Kidney epithelial cell (primary cell): ENCODE measurements around the gene CCDC178. TPM values are rescaled to one million over a fixed set of nuclear protein-coding genes. Genes with fewer than 3 reads are reported as not detected.

Source experiments
- DNase-seq: peaks from one replicate; pipeline ENCODE4 v3.0.0-alpha.2; 2010; ENCODE audit warnings: low read depth
- H3K27me3 ChIP-seq: 2 replicates; pipeline ENCODE4 v1.6.0; 2011; ENCODE audit warnings: low read length; ENCODE audit not compliant: control insufficient read depth, insufficient read depth
- H3K36me3 ChIP-seq: 2 replicates; pipeline ENCODE4 v1.5.1; 2011; ENCODE audit warnings: low read length; ENCODE audit not compliant: control insufficient read depth, insufficient read depth
- H3K4me3 ChIP-seq: 2 replicates; pipeline ENCODE4 v1.5.1; 2011; ENCODE audit warnings: low read depth, mild to moderate bottlenecking, control low read depth, low read length
- total RNA-seq: library from RNA; depleted of rRNA; stranded (reverse); fragments of >200 nt; gene quantifications from 2 replicates; pipeline ENCODE4 v1.2.3, GENCODE V29; 2015
- TF ChIP-seq, protein P1 (sequence below): IDR thresholded peaks from 2 replicates; pipeline ENCODE4 v1.5.1; 2011; ENCODE audit warnings: mild to moderate bottlenecking, moderate library complexity, low read length, control low read depth, inconsistent platforms; ENCODE audit not compliant: insufficient read depth, poor library complexity, severe bottlenecking

The CCDC178 gene
- total RNA-seq, 1 donor from 2014 or later, result 0.08 TPM

- DNase-seq, result no peak
- H3K36me3 ChIP-seq, result no peaks in the 10 kb centered on the region
Observed at GRCh38 chr18:33466822-33467221, 26.3 kb upstream of the CCDC178 start.

DNA sequence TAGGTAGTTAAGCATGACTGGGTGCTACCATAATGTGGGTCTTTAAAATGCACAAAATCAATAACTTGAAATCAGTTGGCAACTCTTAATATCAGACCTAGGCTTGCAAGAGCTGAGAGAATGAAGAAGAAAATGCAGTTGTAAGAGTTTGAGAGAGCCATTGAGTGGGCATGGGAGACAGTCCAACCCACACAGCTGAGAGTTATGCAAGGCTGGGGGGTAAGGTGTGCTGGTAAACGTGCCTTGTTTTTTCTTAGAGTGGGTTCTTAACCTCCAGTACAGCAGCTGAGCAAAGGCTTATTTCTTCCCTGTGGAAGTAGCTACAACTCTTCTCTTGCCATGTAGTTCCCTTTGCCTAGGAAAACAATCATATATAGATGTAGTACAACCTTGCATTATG, 20.2 kb upstream of the CCDC178 start:
- Histone ChIP-seq H3K36me3 (no peaks in the 10 kb centered on the region), H3K4me3 (no peak overlapping the region), H3K27me3 (no peaks in the 10 kb centered on the region)
- no peak for DNase-seq
- TF ChIP-seq, protein P1, sequence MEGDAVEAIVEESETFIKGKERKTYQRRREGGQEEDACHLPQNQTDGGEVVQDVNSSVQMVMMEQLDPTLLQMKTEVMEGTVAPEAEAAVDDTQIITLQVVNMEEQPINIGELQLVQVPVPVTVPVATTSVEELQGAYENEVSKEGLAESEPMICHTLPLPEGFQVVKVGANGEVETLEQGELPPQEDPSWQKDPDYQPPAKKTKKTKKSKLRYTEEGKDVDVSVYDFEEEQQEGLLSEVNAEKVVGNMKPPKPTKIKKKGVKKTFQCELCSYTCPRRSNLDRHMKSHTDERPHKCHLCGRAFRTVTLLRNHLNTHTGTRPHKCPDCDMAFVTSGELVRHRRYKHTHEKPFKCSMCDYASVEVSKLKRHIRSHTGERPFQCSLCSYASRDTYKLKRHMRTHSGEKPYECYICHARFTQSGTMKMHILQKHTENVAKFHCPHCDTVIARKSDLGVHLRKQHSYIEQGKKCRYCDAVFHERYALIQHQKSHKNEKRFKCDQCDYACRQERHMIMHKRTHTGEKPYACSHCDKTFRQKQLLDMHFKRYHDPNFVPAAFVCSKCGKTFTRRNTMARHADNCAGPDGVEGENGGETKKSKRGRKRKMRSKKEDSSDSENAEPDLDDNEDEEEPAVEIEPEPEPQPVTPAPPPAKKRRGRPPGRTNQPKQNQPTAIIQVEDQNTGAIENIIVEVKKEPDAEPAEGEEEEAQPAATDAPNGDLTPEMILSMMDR, result no peak

More at GRCh38 chr18:33466822-33467221, 26.3 kb upstream of the CCDC178 start:
- TF ChIP-seq, protein P1, result no peak
- H3K27me3 ChIP-seq, result no peaks in the 10 kb centered on the region
- no peak overlapping the region for H3K4me3 ChIP-seq

DNA sequence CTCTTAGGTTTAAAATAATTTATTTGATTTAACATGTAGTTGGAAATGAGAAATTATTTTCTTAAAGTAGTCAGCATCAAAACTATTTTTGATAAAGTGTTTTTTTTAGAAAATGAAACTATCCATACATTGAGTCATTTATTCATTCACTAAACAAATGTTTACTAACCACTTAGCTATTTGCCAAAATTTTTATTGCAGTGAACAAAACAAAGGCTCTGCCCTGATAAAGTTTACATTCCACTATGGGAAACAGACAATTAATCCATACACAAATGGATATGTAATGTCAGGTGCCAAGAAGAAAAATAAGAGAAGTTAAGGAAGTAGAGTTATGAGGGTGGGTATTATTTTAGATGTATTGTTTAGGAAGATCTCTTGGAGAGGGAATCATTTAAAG, 19.1 kb upstream of the CCDC178 start:
- no peak for DNase-seq
- TF ChIP-seq, protein P1, result no peak
- Histone ChIP-seq H3K36me3 (no peaks in the 10 kb centered on the region), H3K27me3 (no peaks in the 10 kb centered on the region), H3K4me3 (no peak overlapping the region)

GRCh38 chr18:33446604-33447003, 6.1 kb upstream of the CCDC178 start:
- no peak for DNase-seq
- TF ChIP-seq, protein P1, result no peak
- Histone ChIP-seq H3K36me3 (no peaks in the 10 kb centered on the region), H3K27me3 (no peaks in the 10 kb centered on the region), H3K4me3 (no peak overlapping the region)

GRCh38 chr18:33444709-33445108, 4.2 kb upstream of the CCDC178 start:
- no peaks in the 10 kb centered on the region for H3K27me3 ChIP-seq
- H3K36me3 ChIP-seq, result no peaks in the 10 kb centered on the region
- H3K4me3 ChIP-seq, result no peak overlapping the region
- TF ChIP-seq, protein P1, result no peak
- no peak for DNase-seq

GRCh38 chr18:33432857-33433256, 7.7 kb downstream of the CCDC178 start:
- DNase-seq, result no peak

More at GRCh38 chr18:33432857-33433256, 7.7 kb downstream of the CCDC178 start:
- TF ChIP-seq, protein P1, result no peak
- H3K36me3 ChIP-seq, result no peaks in the 10 kb centered on the region
- no peak overlapping the region for H3K4me3 ChIP-seq
- H3K27me3 ChIP-seq, result no peaks in the 10 kb centered on the region
